Stimulated activated naive CD8-positive, alpha-beta T cell treated with anti-CD3 and anti-CD28 coated beads, Interleukin-15, Interleukin-2, amounts not matched to agents 100 U/mL and 50 U/mL, for 24 hours (primary cell): ENCODE results near the gene LBH.
"Not testable (repeated sequence)": the region's sequence is repeated elsewhere in the genome, so short reads cannot be mapped to it uniquely, and the experiment has no call there.

ENCODE experiments used
- ATAC-seq: fragments of 150-1000 bp; cut with Tn5 transposase; one replicate; pipeline ENCODE4 v1.10.0; 2021
- DNase-seq: peaks from one replicate; pipeline ENCODE4 v3.0.0; 2021

The LBH gene

GRCh38 chr2:30259071-30259470, 27.7 kb downstream of the LBH start:
- ATAC-seq = no peak

GRCh38 chr2:30259827-30260679, 28.7 kb downstream of the LBH start:
- ATAC-seq (no peak), DNase-seq (no peak)

More at GRCh38 chr2:30259071-30259470, 27.7 kb downstream of the LBH start:
- DNase-seq = no peak

GRCh38 chr2:30260941-30261340, 29.6 kb downstream of the LBH start:
- ATAC-seq = no peak

GRCh38 chr2:30261695-30262211, 30.4 kb downstream of the LBH start:
- DNase-seq (no peak), ATAC-seq (peak; percentile 67)

More at GRCh38 chr2:30260941-30261340, 29.6 kb downstream of the LBH start:
- no peak for DNase-seq

- DNase-seq (no peak), ATAC-seq (no peak)
These were observed 31.5 kb downstream of the LBH start for GRCh38 chr2:30262716-30263309.

GRCh38 chr2:30264274-30264673, 32.9 kb downstream of the LBH start:
- DNase-seq (no peak), ATAC-seq (no peak)

GRCh38 chr2:30265052-30266015, 34.0 kb downstream of the LBH start:
- ATAC-seq (no peak), DNase-seq (no peak)

GRCh38 chr2:30266051-30266621, 34.8 kb downstream of the LBH start:
- peak; percentile 23 for ATAC-seq
- DNase-seq = peak; percentile 55

- ATAC-seq = no peak
These were observed 35.4 kb downstream of the LBH start for GRCh38 chr2:30266705-30267104.

GRCh38 chr2:30267161-30267975, 36.0 kb downstream of the LBH start:
- ATAC-seq = peak; percentile 89
- peak; percentile 68 for DNase-seq

More at GRCh38 chr2:30266705-30267104, 35.4 kb downstream of the LBH start:
- no peak for DNase-seq

- ATAC-seq = no peak
- no peak for DNase-seq
These were observed 37.0 kb downstream of the LBH start for GRCh38 chr2:30268296-30268871.

- not testable (repeated sequence) for DNase-seq, ATAC-seq
These were observed 37.9 kb downstream of the LBH start for GRCh38 chr2:30269114-30269770.

- DNase-seq = no peak
These were observed 38.4 kb downstream of the LBH start for GRCh38 chr2:30269771-30270145.

GRCh38 chr2:30270166-30270565, 38.8 kb downstream of the LBH start:
- no peak for ATAC-seq

More at GRCh38 chr2:30269771-30270145, 38.4 kb downstream of the LBH start:
- no peak for ATAC-seq

GRCh38 chr2:30271301-30271700, 40.0 kb downstream of the LBH start:
- ATAC-seq = no peak
- no peak for DNase-seq

More at GRCh38 chr2:30270166-30270565, 38.8 kb downstream of the LBH start:
- DNase-seq = no peak

- no peak for ATAC-seq
- no peak for DNase-seq
These were observed 41.0 kb downstream of the LBH start for GRCh38 chr2:30272286-30272685.

GRCh38 chr2:30272761-30273573, 41.6 kb downstream of the LBH start:
- ATAC-seq = peak; percentile 71

GRCh38 chr2:30273574-30273929, 42.2 kb downstream of the LBH start:
- DNase-seq (no peak), ATAC-seq (peak; percentile 29)

More at GRCh38 chr2:30272761-30273573, 41.6 kb downstream of the LBH start:
- peak; percentile 66 for DNase-seq

GRCh38 chr2:30275256-30275655, 43.9 kb downstream of the LBH start:
- DNase-seq = no peak
- no peak for ATAC-seq
